GM18867 (cell line): Measurements from ENCODE around the gene B2M.
"Not testable (repeated sequence)": the region's sequence is repeated elsewhere in the genome, so short reads cannot be mapped to it uniquely, and the experiment has no call there.

ENCODE experiments used
- ATAC-seq: cut with Tn5 transposase; IDR thresholded peaks from one replicate; pipeline ENCODE4 v1.9.1; 2021; ENCODE audit warnings: mild to moderate bottlenecking, moderate library complexity; ENCODE audit not compliant: unreplicated experiment

Gene B2M

DNA sequence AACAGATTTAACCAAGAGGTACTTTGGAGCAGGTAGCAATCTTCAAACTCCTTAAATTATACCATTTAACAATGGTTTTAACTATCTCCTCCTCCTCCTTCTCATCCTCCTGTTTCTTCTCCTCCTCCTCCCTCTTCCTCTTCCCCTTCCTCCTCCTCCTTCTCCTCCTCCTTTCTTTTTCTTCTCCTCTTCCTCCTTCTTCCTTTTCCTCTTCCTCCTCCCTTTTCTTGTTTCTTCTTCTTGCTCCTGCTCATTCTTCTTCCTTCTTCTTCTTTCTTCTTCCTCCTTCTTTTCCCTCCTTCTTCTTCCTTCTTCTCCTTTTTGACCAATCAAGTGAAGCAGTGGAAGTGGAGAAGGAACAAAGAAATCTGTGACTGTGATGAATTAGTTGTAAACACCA, 14.3 kb upstream of the B2M start:
- no peak for ATAC-seq

DNA sequence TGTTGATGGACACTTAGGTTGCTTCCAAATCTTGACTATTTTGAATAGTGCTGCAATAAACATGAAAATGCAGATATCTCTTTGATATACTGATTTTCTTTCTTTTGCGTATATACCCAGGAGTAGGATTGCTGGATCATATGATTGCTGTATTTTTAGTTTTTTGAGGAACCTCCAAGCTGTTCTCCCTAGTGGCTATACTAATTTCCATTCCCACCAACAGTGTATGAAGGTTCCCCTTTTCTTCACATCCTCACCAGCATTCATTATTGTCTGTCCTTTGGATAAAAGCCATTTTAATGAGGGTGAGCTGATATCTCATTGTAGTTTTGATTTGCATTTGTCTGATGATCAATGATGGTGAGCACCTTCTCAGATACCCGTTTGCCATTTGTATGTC, 12.7 kb upstream of the B2M start:
- ATAC-seq, result no peak

- ATAC-seq, result not testable (repeated sequence)
Observed at GRCh38 chr15:44700676-44701075, 10.6 kb upstream of the B2M start.

DNA sequence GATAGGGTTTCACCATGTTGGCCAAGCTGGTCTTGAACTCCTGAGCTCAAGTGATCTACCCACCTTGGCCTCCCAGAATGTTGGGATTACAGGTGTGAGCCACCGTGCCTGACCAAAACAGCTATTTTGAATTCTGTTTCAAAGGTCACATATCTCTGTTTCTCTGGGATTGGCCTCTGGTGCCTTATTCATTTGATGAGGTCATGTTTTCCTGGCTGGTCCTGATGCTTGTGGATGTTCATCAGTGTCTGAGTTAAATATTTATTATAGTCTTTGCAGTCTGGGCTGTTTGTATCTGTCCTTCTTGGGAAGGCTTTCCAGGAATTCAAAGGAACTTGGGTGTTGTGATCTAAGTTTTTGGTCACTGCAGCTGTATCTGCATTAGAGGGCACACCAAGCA, 5.3 kb upstream of the B2M start:
- ATAC-seq, result no peak

DNA sequence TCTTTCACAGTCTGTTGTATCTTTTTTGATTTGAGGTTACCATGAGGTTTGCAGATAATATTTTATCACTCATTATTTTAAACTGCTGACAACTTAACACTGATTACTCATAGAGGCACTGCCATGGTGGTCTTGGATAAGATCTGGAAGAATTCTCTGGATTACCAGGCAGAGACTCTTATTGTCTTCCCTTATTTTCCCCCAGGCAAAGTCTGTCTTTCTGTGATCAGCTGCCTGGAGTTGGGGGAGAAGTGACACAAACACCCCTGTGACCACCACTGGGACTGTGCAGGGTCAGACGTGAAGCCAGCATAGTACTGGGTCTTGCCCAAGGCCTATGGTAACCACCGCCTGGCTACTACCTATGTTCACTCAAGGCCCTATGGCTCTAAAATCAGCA, 4.9 kb upstream of the B2M start:
- ATAC-seq, result no peak

DNA sequence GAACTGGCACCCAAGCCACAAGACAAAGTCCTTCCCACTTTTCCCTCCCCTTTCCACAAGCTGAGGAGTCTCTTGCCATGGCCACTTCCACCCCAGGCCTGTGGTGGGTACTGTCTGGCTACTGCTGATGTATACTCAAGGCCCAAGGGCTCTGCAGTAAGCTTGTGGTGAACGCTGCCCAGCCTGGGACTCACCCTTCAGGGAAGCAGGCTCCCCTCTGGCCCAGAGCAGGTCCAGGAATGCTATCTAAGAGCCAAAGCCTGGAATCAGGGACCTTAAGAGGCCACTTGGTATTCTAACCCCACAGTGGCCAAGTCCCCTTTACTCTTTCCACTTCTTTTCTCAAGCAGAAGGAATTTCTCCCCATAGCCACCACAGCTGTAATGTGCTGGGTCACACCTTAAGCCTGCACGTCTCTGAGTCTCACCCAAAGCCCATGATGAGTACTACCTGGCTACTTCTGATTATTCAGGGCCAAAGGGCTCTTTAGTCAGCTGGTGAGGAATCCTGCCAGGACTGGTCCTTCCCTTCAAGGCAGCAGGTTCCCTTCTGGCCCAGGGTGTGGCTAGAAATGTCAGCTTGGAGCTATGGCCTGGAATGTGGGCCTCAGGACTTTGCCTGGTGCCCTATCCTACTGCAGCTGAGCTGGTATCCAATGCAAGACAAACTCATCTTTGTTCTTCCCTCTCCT, 4.2 kb upstream of the B2M start:
- no peak for ATAC-seq

- peak; percentile 26 for ATAC-seq
Observed at GRCh38 chr15:44710236-44711095, 851 bp upstream of the B2M start.

DNA sequence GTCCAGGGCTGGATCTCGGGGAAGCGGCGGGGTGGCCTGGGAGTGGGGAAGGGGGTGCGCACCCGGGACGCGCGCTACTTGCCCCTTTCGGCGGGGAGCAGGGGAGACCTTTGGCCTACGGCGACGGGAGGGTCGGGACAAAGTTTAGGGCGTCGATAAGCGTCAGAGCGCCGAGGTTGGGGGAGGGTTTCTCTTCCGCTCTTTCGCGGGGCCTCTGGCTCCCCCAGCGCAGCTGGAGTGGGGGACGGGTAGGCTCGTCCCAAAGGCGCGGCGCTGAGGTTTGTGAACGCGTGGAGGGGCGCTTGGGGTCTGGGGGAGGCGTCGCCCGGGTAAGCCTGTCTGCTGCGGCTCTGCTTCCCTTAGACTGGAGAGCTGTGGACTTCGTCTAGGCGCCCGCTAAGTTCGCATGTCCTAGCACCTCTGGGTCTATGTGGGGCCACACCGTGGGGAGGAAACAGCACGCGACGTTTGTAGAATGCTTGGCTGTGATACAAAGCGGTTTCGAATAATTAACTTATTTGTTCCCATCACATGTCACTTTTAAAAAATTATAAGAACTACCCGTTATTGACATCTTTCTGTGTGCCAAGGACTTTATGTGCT, 527 bp downstream of the B2M start:
- peak; percentile 16 for ATAC-seq

DNA sequence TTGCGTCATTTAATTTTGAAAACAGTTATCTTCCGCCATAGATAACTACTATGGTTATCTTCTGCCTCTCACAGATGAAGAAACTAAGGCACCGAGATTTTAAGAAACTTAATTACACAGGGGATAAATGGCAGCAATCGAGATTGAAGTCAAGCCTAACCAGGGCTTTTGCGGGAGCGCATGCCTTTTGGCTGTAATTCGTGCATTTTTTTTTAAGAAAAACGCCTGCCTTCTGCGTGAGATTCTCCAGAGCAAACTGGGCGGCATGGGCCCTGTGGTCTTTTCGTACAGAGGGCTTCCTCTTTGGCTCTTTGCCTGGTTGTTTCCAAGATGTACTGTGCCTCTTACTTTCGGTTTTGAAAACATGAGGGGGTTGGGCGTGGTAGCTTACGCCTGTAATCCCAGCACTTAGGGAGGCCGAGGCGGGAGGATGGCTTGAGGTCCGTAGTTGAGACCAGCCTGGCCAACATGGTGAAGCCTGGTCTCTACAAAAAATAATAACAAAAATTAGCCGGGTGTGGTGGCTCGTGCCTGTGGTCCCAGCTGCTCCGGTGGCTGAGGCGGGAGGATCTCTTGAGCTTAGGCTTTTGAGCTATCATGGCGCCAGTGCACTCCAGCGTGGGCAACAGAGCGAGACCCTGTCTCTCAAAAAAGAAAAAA, 1.2 kb downstream of the B2M start:
- ATAC-seq, result no peak

DNA sequence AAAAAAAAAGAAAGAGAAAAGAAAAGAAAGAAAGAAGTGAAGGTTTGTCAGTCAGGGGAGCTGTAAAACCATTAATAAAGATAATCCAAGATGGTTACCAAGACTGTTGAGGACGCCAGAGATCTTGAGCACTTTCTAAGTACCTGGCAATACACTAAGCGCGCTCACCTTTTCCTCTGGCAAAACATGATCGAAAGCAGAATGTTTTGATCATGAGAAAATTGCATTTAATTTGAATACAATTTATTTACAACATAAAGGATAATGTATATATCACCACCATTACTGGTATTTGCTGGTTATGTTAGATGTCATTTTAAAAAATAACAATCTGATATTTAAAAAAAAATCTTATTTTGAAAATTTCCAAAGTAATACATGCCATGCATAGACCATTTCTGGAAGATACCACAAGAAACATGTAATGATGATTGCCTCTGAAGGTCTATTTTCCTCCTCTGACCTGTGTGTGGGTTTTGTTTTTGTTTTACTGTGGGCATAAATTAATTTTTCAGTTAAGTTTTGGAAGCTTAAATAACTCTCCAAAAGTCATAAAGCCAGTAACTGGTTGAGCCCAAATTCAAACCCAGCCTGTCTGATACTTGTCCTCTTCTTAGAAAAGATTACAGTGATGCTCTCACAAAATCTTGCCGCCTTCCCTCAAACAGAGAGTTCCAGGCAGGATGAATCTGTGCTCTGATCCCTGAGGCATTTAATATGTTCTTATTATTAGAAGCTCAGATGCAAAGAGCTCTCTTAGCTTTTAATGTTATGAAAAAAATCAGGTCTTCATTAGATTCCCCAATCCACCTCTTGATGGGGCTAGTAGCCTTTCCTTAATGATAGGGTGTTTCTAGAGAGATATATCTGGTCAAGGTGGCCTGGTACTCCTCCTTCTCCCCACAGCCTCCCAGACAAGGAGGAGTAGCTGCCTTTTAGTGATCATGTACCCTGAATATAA, 2.0 kb downstream of the B2M start:
- ATAC-seq, result no peak

- ATAC-seq, result no peak
Observed at GRCh38 chr15:44715142-44715796, 4.0 kb downstream of the B2M start.

GRCh38 chr15:44715797-44716334, 4.5 kb downstream of the B2M start:
- no peak for ATAC-seq

- no peak for ATAC-seq
Observed at GRCh38 chr15:44716983-44717602, 5.8 kb downstream of the B2M start.

- no peak for ATAC-seq
Observed at GRCh38 chr15:44718180-44718926, 7.0 kb downstream of the B2M start.

- no peak for ATAC-seq
Observed at GRCh38 chr15:44718927-44719292, 7.6 kb downstream of the B2M start.

- peak; percentile 44 for ATAC-seq
Observed at GRCh38 chr15:44719293-44719999, 8.1 kb downstream of the B2M start.

GRCh38 chr15:44720000-44720435, 8.7 kb downstream of the B2M start:
- ATAC-seq, result not testable (repeated sequence)
